CD4-positive, alpha-beta memory T cell (primary cell): ENCODE measurements around the gene RASSF5. TPM values are rescaled to one million over a fixed set of nuclear protein-coding genes. Genes with fewer than 3 reads are reported as not detected.
A peak's percentile ranks its signal among the peaks of the same experiment; 100 is the strongest.

ENCODE experiments used
- CTCF ChIA-PET: fragments of 350-600 bp; sonication (Branson Sonifier 250); formaldehyde crosslinking; loops from one replicate; lab custom pipeline; 2021; ENCODE audit warnings: inconsistent platforms; ENCODE audit not compliant: partially characterized antibody; lab: Charles Lee
- POLR2A ChIA-PET: fragments of 350-600 bp; sonication (Branson Sonifier 250); formaldehyde crosslinking; loops from one replicate; lab custom pipeline; 2021; ENCODE audit not compliant: partially characterized antibody; lab: Charles Lee
- DNase-seq, 5 donors: peaks; one replicate each; pipeline versions ENCODE4 v3.0.0 to v3.0.0-alpha.2; 2020 to 2022; ENCODE audit warnings: mixed read lengths in 1 of 5
- H3K27ac ChIP-seq: one replicate; pipeline ENCODE4 v1.7.0; 2013; ENCODE audit warnings: low read depth, low read length
- H3K27me3 ChIP-seq: 2 replicates; pipeline ENCODE4 v1.7.0; 2013; ENCODE audit warnings: mild to moderate bottlenecking, low read length, moderate library complexity; ENCODE audit not compliant: insufficient read depth
- H3K36me3 ChIP-seq: 2 replicates; pipeline ENCODE4 v1.7.0; 2013; ENCODE audit warnings: mild to moderate bottlenecking, low read length, moderate library complexity; ENCODE audit not compliant: insufficient read depth
- H3K4me1 ChIP-seq: 2 replicates; pipeline ENCODE4 v1.7.0; 2013; ENCODE audit warnings: mild to moderate bottlenecking, low read length, moderate library complexity; ENCODE audit not compliant: insufficient read depth
- H3K4me3 ChIP-seq, 2 donors: one replicate each; pipeline ENCODE4 v1.7.0; 2013; ENCODE audit warnings: low read length in 2 of 2, mild to moderate bottlenecking in 1 of 2
- H3K9me3 ChIP-seq, 2 donors: one replicate each; pipeline ENCODE4 v1.7.0; 2013; ENCODE audit warnings: low read length in 2 of 2, control low read depth in 1 of 2; ENCODE audit not compliant: control insufficient read depth in 1 of 2
- H3K27ac Mint-ChIP-seq, 7 donors: one replicate each; pipeline ENCODE4 v1.8.0; 2020 to 2021; ENCODE audit warnings: mixed read lengths in 7 of 7, mild to moderate bottlenecking in 6 of 7, inconsistent platforms in 3 of 7, moderate library complexity in 3 of 7
- H3K27me3 Mint-ChIP-seq, 2 donors: one replicate each; pipeline ENCODE4 v1.8.0; 2020 to 2021; ENCODE audit warnings: mixed read lengths in 2 of 2
- H3K36me3 Mint-ChIP-seq, 2 donors: one replicate each; pipeline ENCODE4 v1.8.0; 2020 to 2021; ENCODE audit warnings: mixed read lengths in 2 of 2, inconsistent platforms in 1 of 2, mild to moderate bottlenecking in 1 of 2
- H3K4me1 Mint-ChIP-seq, 4 donors: one replicate each; pipeline ENCODE4 v1.8.0; 2020 to 2021; ENCODE audit warnings: mixed read lengths in 4 of 4, mild to moderate bottlenecking in 1 of 4
- H3K4me3 Mint-ChIP-seq, 8 donors: one replicate each; pipeline ENCODE4 v1.8.0; 2020 to 2021; ENCODE audit warnings: mixed read lengths in 8 of 8, mild to moderate bottlenecking in 7 of 8, moderate library complexity in 6 of 8, inconsistent platforms in 3 of 8
- H3K9me3 Mint-ChIP-seq, 8 donors: one replicate each; pipeline ENCODE4 v1.8.0; 2020 to 2021; ENCODE audit warnings: mixed read lengths in 8 of 8, mild to moderate bottlenecking in 5 of 8, inconsistent platforms in 3 of 8, moderate library complexity in 1 of 8
- intact Hi-C: fragments of 100-400 bp; cut with micrococcal nuclease; formaldehyde crosslinking; loops from one replicate; pipeline ENCODE4 v1.15.1; 2023
- polyA plus RNA-seq, 2 donors: library from polyadenylated mRNA; unstranded; fragments of 300-500 nt; fragmentation: Illumina TruSeq; gene quantifications; one replicate each; pipeline ENCODE4 v1.2.3, GENCODE V29; 2021
- total RNA-seq, 2 experiments: library from RNA; stranded (reverse); gene quantifications; one replicate each; pipeline ENCODE4 v1.2.3, GENCODE V29; 2021

The RASSF5 gene
- total and polyA plus RNA-seq, 4 experiments from 2014 or later: 186 to 298 (median 220) TPM

DNA sequence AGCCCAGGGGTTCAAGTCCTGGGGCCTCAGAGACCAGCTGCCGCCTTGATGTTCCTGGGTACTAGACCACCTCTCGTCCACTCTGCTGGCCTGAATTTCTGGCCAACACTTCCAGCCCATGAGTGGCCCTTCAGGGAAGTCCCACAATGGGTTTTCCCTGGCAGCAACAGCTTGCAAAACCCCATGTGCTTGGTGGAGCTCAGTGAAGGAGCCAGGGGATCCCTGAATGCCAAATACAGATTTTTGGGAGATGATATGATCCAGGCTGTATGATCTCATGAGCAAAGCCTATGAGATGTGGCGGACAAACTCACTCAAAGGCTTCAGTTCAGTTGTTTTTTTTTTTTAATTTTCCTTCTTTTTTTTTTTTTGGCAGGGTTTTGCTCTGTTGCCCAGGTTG, 9.6 kb upstream of the RASSF5 start:
- peaks cover 19 to 59% of the 10 kb centered on the region in 2 donors for H3K36me3 Mint-ChIP-seq
- peaks cover 51% of the 10 kb centered on the region for H3K36me3 ChIP-seq
- no peak overlapping the region for H3K4me3 Mint-ChIP-seq

DNA sequence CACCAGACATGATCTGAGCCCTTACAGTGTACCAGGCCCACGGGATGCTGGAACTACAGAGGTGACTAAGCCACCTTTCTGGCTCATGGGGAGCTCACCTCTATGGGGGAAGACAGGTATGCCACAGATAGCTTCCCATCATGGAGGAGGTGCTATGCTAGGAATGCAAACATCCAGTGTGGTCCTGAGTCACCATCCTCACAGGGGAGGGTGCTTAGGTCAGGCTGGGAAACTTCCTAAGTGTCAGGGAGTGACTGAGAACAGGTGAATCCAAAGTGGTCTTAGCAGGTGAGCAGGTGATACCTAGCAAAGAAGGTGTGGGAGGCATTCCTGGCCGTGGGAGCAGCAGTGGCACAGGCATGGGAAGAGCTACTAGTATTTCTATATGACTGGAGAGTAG, 8.6 kb upstream of the RASSF5 start:
- POLR2A ChIA-PET: interaction anchor here (1.0 to 4.9 kb wide), 5 partner anchors 8 to 28 kb away, joined by 3 to 30 read pairs (median 4); partner anchors contain the start of genes IKBKE and RASSF5
- no peak overlapping the region for H3K4me3 Mint-ChIP-seq
- Histone ChIP-seq H3K4me1 (peaks cover 8% of the 10 kb centered on the region), H3K9me3 (no peaks in the 10 kb centered on the region), H3K27ac (no peak overlapping the region), H3K36me3 (peaks cover 42% of the 10 kb centered on the region), H3K27me3 (no peaks in the 10 kb centered on the region), H3K4me3 (no peak overlapping the region)
- peaks cover 18 to 50% of the 10 kb centered on the region in 2 donors for H3K36me3 Mint-ChIP-seq
- intact Hi-C loops: no loop called here
- no peak for DNase-seq
- H3K27me3 Mint-ChIP-seq: no peaks in the 10 kb centered on the region
- peak overlapping the region in 6 of 7 donors; percentile 42 to 85 (median 57) for H3K27ac Mint-ChIP-seq
- peaks cover 2 to 28% (median 6%) of the 10 kb centered on the region in 4 donors for H3K4me1 Mint-ChIP-seq
- CTCF ChIA-PET: interaction anchor here (1.3 to 1.8 kb wide), 4 partner anchors 8 to 165 kb away, joined by 3 to 9 read pairs (median 5); partner anchors contain the start of gene RASSF5
- no peaks in the 10 kb centered on the region for H3K9me3 Mint-ChIP-seq

More for the DNA sequence above, 9.6 kb upstream of the RASSF5 start:
- Mint-ChIP-seq H3K27me3 (no peaks in the 10 kb centered on the region), H3K9me3 (no peaks in the 10 kb centered on the region), H3K27ac (no peak overlapping the region), H3K4me1 (peaks cover 0 to 19% (median 4%) of the 10 kb centered on the region in 4 donors)
- H3K4me3 ChIP-seq: no peak overlapping the region
- no peaks in the 10 kb centered on the region for H3K27me3 ChIP-seq
- no peak for DNase-seq
- intact Hi-C loops: no loop called here
- no peak overlapping the region for H3K27ac ChIP-seq
- CTCF ChIA-PET: interaction anchor here (1.3 to 1.8 kb wide), 2 partner anchors 9 to 35 kb away, joined by 3 to 6 read pairs; partner anchors contain the start of gene RASSF5
- no peaks in the 10 kb centered on the region for H3K9me3 ChIP-seq
- POLR2A ChIA-PET: interaction anchor here (1.0 to 4.9 kb wide), 4 partner anchors 9 to 58 kb away, joined by 3 to 30 read pairs (median 4); partner anchors contain the start of gene RASSF5
- peaks cover 5% of the 10 kb centered on the region for H3K4me1 ChIP-seq

DNA sequence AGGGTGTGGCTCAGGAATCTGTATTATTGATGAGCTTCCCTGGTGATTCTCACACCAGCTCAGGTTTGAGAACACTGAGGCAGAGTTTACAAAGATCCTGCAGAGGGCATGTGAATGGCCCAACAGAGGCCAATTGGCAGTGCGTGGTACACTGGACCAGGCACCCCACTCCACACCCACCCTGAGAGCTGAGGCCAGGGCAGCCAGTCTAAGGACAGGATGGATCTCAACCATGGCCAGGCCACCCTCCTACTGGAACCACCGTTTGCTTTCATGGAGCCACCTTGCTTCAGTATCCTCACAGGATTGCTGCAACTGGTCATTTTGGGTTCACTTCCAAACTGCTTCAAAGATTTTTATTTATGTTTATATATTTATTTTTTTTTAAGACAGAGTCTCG, 7.3 kb upstream of the RASSF5 start:
- no peaks in the 10 kb centered on the region for H3K9me3 ChIP-seq
- Mint-ChIP-seq H3K4me3 (no peak overlapping the region), H3K9me3 (no peaks in the 10 kb centered on the region), H3K27ac (no peak overlapping the region), H3K27me3 (no peaks in the 10 kb centered on the region), H3K4me1 (peaks cover 13 to 42% (median 16%) of the 10 kb centered on the region in 4 donors), H3K36me3 (peaks cover 15 to 41% of the 10 kb centered on the region in 2 donors)
- H3K4me3 ChIP-seq: no peak overlapping the region
- H3K27ac ChIP-seq: no peak overlapping the region
- CTCF ChIA-PET: interaction anchor here (0.8 to 1.6 kb wide), 3 partner anchors 21 to 84 kb away, joined by 3 to 9 read pairs (median 4); no protein-coding TSS in a partner anchor
- H3K4me1 ChIP-seq: peaks cover 22% of the 10 kb centered on the region
- H3K36me3 ChIP-seq: peaks cover 31% of the 10 kb centered on the region
- H3K27me3 ChIP-seq: no peaks in the 10 kb centered on the region
- intact Hi-C loops: no loop called here
- POLR2A ChIA-PET: interaction anchor here (1.1 to 1.9 kb wide), 2 partner anchors 28 to 30 kb away, joined by 3 to 11 read pairs; partner anchors contain the start of gene IKBKE
- DNase-seq: no peak

DNA sequence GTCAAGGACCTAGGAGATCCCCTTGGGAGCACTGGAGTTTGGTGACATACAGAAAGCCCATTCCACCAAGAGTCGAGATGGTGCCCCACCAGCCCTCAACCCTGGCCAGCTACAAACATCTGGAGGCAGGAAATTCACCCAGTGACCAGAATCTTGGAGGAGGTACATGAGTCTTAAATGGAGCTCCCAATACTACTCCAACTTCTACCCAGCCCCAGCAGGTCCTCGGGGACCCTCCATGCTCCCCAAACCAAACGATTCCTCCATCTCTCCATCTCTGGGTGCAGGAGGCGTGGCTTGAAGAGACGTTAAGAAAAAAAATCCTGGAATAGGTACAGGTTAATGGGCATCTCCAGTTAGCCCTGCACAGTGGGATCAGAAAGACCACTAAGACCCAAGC, 5.5 kb upstream of the RASSF5 start:
- no peak overlapping the region for H3K4me3 Mint-ChIP-seq
- peaks cover 14 to 49% (median 27%) of the 10 kb centered on the region in 4 donors for H3K4me1 Mint-ChIP-seq
- Histone ChIP-seq H3K27ac (no peak overlapping the region), H3K4me1 (peaks cover 35% of the 10 kb centered on the region), H3K36me3 (peaks cover 15% of the 10 kb centered on the region), H3K4me3 (no peak overlapping the region), H3K27me3 (no peaks in the 10 kb centered on the region), H3K9me3 (no peaks in the 10 kb centered on the region)
- no peaks in the 10 kb centered on the region for H3K27me3 Mint-ChIP-seq
- intact Hi-C loops: no loop called here
- POLR2A ChIA-PET: no interaction called here
- H3K36me3 Mint-ChIP-seq: peaks cover 3 to 27% of the 10 kb centered on the region in 2 donors
- no peak for DNase-seq
- H3K27ac Mint-ChIP-seq: peak overlapping the region in 4 of 7 donors; percentile 42 to 63 (median 50)
- no peaks in the 10 kb centered on the region for H3K9me3 Mint-ChIP-seq
- CTCF ChIA-PET: interaction anchor here (1.6 kb wide), 1 partner anchor 22 kb away, joined by 4 read pairs; no protein-coding TSS in a partner anchor

DNA sequence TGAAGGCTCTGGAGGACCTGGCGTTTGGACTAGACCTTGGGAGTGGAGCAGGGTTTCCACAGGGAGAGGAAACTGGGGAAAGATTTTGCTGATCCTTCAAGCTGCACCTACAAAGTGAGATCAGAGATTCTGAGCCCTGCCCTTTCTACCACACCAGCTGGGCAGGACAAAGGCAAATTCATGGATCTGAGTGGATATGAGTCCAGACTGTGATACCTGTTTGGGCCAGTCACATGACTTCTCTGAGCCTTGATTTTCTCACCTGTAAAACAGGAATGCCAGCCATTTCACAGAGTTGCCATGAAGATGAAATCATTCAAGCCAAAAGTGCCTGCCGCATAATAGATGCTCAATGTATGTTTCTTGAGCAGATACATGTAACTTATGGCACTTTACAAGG, 4.9 kb upstream of the RASSF5 start:
- H3K4me1 Mint-ChIP-seq: peaks cover 14 to 53% (median 27%) of the 10 kb centered on the region in 4 donors
- no peak for DNase-seq
- H3K36me3 Mint-ChIP-seq: peaks cover 0 to 22% of the 10 kb centered on the region in 2 donors
- peaks cover 35% of the 10 kb centered on the region for H3K4me1 ChIP-seq
- ChIA-PET POLR2A (interaction anchor here (1.2 kb wide), 1 partner anchor 33 kb away, joined by 3 read pairs; no protein-coding TSS in a partner anchor), CTCF (interaction anchor here (1.0 to 1.6 kb wide), 2 partner anchors 13 to 23 kb away, joined by 3 to 4 read pairs; no protein-coding TSS in a partner anchor)
- no peak overlapping the region for H3K4me3 Mint-ChIP-seq
- no peaks in the 10 kb centered on the region for H3K27me3 Mint-ChIP-seq
- no peaks in the 10 kb centered on the region for H3K27me3 ChIP-seq
- H3K9me3 ChIP-seq: no peaks in the 10 kb centered on the region
- H3K27ac ChIP-seq: no peak overlapping the region
- intact Hi-C loops: no loop called here
- H3K9me3 Mint-ChIP-seq: no peaks in the 10 kb centered on the region
- H3K27ac Mint-ChIP-seq: peak overlapping the region in 3 of 7 donors; percentile 42 to 60 (median 59)
- H3K4me3 ChIP-seq: no peak overlapping the region
- peaks cover 13% of the 10 kb centered on the region for H3K36me3 ChIP-seq

DNA sequence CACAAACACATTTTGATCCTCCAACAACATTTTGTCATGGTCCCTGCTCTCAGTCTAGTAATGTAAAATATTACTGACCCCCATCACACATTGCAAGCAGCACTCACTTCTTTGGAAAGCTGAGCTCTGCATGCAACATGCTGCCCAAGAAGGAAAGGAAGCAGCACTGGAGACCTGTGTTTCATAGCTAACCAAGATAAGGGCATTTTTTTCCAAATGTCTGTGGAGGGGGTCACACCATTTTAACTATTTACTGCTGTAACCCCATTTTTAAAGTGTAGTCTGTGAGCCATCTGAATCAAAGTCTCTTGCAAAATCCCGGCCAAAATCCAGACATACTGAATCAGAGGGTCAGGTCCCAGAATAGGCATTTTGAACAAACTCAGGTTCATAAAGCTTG, 4.5 kb upstream of the RASSF5 start:
- H3K4me3 Mint-ChIP-seq: no peak overlapping the region
- no peaks in the 10 kb centered on the region for H3K27me3 Mint-ChIP-seq
- H3K9me3 Mint-ChIP-seq: no peaks in the 10 kb centered on the region
- Histone ChIP-seq H3K9me3 (no peaks in the 10 kb centered on the region), H3K4me3 (no peak overlapping the region), H3K36me3 (peaks cover 9% of the 10 kb centered on the region), H3K27ac (no peak overlapping the region), H3K4me1 (peaks cover 35% of the 10 kb centered on the region), H3K27me3 (no peaks in the 10 kb centered on the region)
- H3K27ac Mint-ChIP-seq: peak overlapping the region in 3 of 7 donors; percentile 59 to 71 (median 60)
- intact Hi-C loops: no loop called here
- POLR2A ChIA-PET: interaction anchor here (1.2 kb wide), 1 partner anchor 33 kb away, joined by 3 read pairs; no protein-coding TSS in a partner anchor
- H3K4me1 Mint-ChIP-seq: peaks cover 14 to 53% (median 27%) of the 10 kb centered on the region in 4 donors
- H3K36me3 Mint-ChIP-seq: peaks cover 0 to 19% of the 10 kb centered on the region in 2 donors
- CTCF ChIA-PET: interaction anchor here (1.0 to 1.6 kb wide), 3 partner anchors 13 to 33 kb away, joined by 3 to 5 read pairs (median 4); partner anchors contain the start of gene IKBKE
- no peak for DNase-seq
